K562 (cell line): ENCODE data around the gene SCRN2. TPM values are rescaled to one million over a fixed set of nuclear protein-coding genes. Genes with fewer than 3 reads are reported as not detected.

Experiments
- DPF2 ChIP-seq: fragments of 450-650 bp; IDR thresholded peaks from 2 replicates; pipeline ENCODE4 v1.6.1; 2016
- FOS ChIP-seq: IDR thresholded peaks from 3 replicates; pipeline ENCODE4 v1.6.1; 2011; ENCODE audit not compliant: insufficient read length; ENCODE audit errors: extremely low read depth
- JUND ChIP-seq, 2 experiments: IDR thresholded peaks; 2 replicates in 1 of 2; 3 replicates in 1 of 2; pipeline ENCODE4 v1.6.1; 2011; ENCODE audit warnings: borderline replicate concordance in 2 of 2, low read depth in 2 of 2, low read length in 2 of 2, improper control_type of control experiment in 1 of 2, missing biosample characterization in 1 of 2, missing genetic modification characterization in 1 of 2, missing genetic modification reagents in 1 of 2
- L3MBTL2 ChIP-seq: fragments of 450-650 bp; IDR thresholded peaks from 2 replicates; pipeline ENCODE4 v1.6.1; 2016; ENCODE audit warnings: mild to moderate bottlenecking, moderate library complexity
- LARP7 ChIP-seq: fragments of 450-650 bp; IDR thresholded peaks from 2 replicates; pipeline ENCODE4 v1.6.1; 2016
- MAFG ChIP-seq: fragments of 450-650 bp; conservative IDR thresholded peaks from 2 replicates; pipeline ENCODE4 v1.6.1; 2016; ENCODE audit warnings: missing genetic modification characterization, missing compliant biosample characterization
- NUFIP1 ChIP-seq: fragments of 450-650 bp; IDR thresholded peaks from 2 replicates; pipeline ENCODE4 v1.6.1; 2018; ENCODE audit not compliant: partially characterized antibody
- SMARCE1 ChIP-seq: fragments of 450-650 bp; IDR thresholded peaks from 2 replicates; pipeline ENCODE4 v1.7.1; 2016; ENCODE audit warnings: mild to moderate bottlenecking
- polyA plus RNA-seq, 8 experiments: library from polyadenylated mRNA; depleted of rRNA in 4 of 8; stranded (reverse) in 5 of 8; unstranded in 3 of 8; fragments of >200 nt; fragmentation: Nextera tagmentation in 2 of 8; fragmentation: Illumina TruSeq in 1 of 8; extraction: Ambion mirVana in 2 of 8; extraction: Trizol in 1 of 8; gene quantifications; 2 replicates each; pipeline versions ENCODE4 v1.2.1 to v1.2.3, GENCODE V29; 2011 to 2014; ENCODE audit warnings: inconsistent platforms in 1 of 8, missing spikeins in 1 of 8
- total RNA-seq, 7 experiments: library from RNA; depleted of rRNA in 6 of 7; stranded (reverse); fragments of >200 nt in 6 of 7; fragmentation: Illumina TruSeq in 2 of 7; extraction: Trizol in 2 of 7; gene quantifications; 2 replicates each; pipeline versions ENCODE4 v1.2.1 to v1.2.3, GENCODE V29; 2011 to 2021; ENCODE audit warnings: low replicate concordance in 1 of 7
- TF ChIP-seq, protein P1 (sequence below): sonication (generic); formaldehyde crosslinking; IDR thresholded peaks from 2 replicates; pipeline ENCODE4 v1.9.0; 2022; ENCODE audit warnings: mild to moderate bottlenecking, missing genetic modification reagents
- TF ChIP-seq, protein P2 (sequence below): sonication (generic); formaldehyde crosslinking; IDR thresholded peaks from 2 replicates; pipeline ENCODE4 v1.8.0; 2022; ENCODE audit warnings: missing genetic modification reagents, mild to moderate bottlenecking, moderate library complexity, borderline replicate concordance

The SCRN2 gene
- total and polyA plus RNA-seq, 9 of the 15 experiments (the other 6 are each of a cell fraction or from before 2014, with no cell fraction given) = 0.25 to 32.9 (median 13.6) TPM

GRCh38 chr17:47862621-47863440 lies 21.8 kb upstream of the SCRN2 start (continued):
- TF ChIP-seq SMARCE1 = 0 out of 2 replicates have a peak, but pooled peaks have one; percentile 13
- TF ChIP-seq, protein P1, sequence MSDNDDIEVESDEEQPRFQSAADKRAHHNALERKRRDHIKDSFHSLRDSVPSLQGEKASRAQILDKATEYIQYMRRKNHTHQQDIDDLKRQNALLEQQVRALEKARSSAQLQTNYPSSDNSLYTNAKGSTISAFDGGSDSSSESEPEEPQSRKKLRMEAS = peak; percentile 26; the same call in 1 of the 2 replicates
- TF ChIP-seq, protein P2, sequence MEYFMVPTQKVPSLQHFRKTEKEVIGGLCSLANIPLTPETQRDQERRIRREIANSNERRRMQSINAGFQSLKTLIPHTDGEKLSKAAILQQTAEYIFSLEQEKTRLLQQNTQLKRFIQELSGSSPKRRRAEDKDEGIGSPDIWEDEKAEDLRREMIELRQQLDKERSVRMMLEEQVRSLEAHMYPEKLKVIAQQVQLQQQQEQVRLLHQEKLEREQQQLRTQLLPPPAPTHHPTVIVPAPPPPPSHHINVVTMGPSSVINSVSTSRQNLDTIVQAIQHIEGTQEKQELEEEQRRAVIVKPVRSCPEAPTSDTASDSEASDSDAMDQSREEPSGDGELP = peak; percentile 71
- no peak for TF ChIP-seq L3MBTL2
- TF ChIP-seq MAFG (tag) = 0 out of 2 replicates have a peak, but pooled peaks have one; percentile 27
- no peak for TF ChIP-seq LARP7
- TF ChIP-seq NUFIP1 = no peak
- 0 out of 2 replicates have a peak, but pooled peaks have one; percentile 29 for TF ChIP-seq DPF2
- TF ChIP-seq FOS = peak; percentile 5
- TF ChIP-seq JUND (IDR thresholded peaks at IDR 0.05; ENCODE audit: borderline replicate concordance, low read depth, low read length) = peak; percentile 17; the same call in 1 of the 2 replicates
- TF ChIP-seq JUND (tag; IDR thresholded peaks at IDR 0.05; ENCODE audit: borderline replicate concordance, low read depth, low read length) = peak; percentile 34; the same call in 1 of the 3 replicates
